ENCODE data around the gene MAPK1. TPM values are rescaled to one million over a fixed set of nuclear protein-coding genes. Genes with fewer than 3 reads are reported as not detected.
"Not testable (repeated sequence)": the region's sequence is repeated elsewhere in the genome, so short reads cannot be mapped to it uniquely, and the experiment has no call there.

The MAPK1 gene
- total RNA-seq, 4 donors from 2014 or later: 44.9 to 87.2 (median 63.5) TPM

DNA sequence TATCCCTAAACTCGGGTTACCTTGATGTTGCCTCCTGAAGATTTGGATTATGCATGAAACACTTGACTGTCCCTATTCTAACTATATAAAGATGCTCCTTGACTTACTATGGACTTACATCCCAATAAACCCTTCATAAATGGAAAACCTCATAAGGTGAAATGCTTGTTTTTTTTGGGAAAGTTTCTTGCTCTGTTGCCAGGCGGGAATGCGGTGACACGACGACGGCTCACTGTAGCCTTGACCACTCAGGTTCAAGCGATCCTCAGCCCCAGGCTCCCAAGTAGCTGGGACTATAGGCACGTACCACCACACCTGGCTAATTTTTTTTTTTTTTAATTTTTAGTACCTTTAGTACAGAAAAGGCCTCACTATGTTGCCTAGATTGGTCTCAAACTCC, 10.6 kb downstream of the MAPK1 start:
- peaks cover 64 to 93% (median 91%) of the 10 kb centered on the region in 4 donors for H3K4me1 ChIP-seq
- H3K27ac ChIP-seq (replicated peaks in 1 of 4): peak overlapping the region in 3 of 4 donors; percentile 15 to 58 (median 28)
- no peaks in the 10 kb centered on the region for H3K27me3 ChIP-seq
- H3K36me3 ChIP-seq: peaks cover 0 to 6% (median 3%) of the 10 kb centered on the region in 4 donors
- H3K9me3 ChIP-seq: no peaks in the 10 kb centered on the region
- intact Hi-C loops (cut with DNase I): no loop called here
- DNase-seq (ENCODE audit: extremely low spot score): no peak
- no peak for TF ChIP-seq POLR2AphosphoS5 (IDR thresholded peaks at IDR 0.05)
- TF ChIP-seq POLR2A (IDR thresholded peaks at IDR 0.05; ENCODE audit: low read depth): no peak
- TF ChIP-seq, protein P1, sequence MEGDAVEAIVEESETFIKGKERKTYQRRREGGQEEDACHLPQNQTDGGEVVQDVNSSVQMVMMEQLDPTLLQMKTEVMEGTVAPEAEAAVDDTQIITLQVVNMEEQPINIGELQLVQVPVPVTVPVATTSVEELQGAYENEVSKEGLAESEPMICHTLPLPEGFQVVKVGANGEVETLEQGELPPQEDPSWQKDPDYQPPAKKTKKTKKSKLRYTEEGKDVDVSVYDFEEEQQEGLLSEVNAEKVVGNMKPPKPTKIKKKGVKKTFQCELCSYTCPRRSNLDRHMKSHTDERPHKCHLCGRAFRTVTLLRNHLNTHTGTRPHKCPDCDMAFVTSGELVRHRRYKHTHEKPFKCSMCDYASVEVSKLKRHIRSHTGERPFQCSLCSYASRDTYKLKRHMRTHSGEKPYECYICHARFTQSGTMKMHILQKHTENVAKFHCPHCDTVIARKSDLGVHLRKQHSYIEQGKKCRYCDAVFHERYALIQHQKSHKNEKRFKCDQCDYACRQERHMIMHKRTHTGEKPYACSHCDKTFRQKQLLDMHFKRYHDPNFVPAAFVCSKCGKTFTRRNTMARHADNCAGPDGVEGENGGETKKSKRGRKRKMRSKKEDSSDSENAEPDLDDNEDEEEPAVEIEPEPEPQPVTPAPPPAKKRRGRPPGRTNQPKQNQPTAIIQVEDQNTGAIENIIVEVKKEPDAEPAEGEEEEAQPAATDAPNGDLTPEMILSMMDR (IDR thresholded peaks at IDR 0.05): no peak
- TF ChIP-seq EP300 (IDR thresholded peaks at IDR 0.05): no peak
- H3K4me3 ChIP-seq: no peak overlapping the region
- 94% methylated on average over 8 of the region's 8 CpGs for WGBS

GRCh38 chr22:21856197-21856596, 11.2 kb downstream of the MAPK1 start:
- H3K4me3 ChIP-seq: no peak overlapping the region
- 92% methylated on average over 10 of the region's 10 CpGs for WGBS
- peaks cover 0 to 6% (median 3%) of the 10 kb centered on the region in 4 donors for H3K36me3 ChIP-seq
- H3K9me3 ChIP-seq: no peaks in the 10 kb centered on the region
- intact Hi-C loops (cut with DNase I): no loop called here
- no peaks in the 10 kb centered on the region for H3K27me3 ChIP-seq
- no peak for TF ChIP-seq POLR2A (IDR thresholded peaks at IDR 0.05; ENCODE audit: low read depth)
- TF ChIP-seq POLR2AphosphoS5 (IDR thresholded peaks at IDR 0.05): no peak
- no peak for TF ChIP-seq EP300 (IDR thresholded peaks at IDR 0.05)
- TF ChIP-seq, protein P1 (IDR thresholded peaks at IDR 0.05): no peak
- DNase-seq (ENCODE audit: extremely low spot score): no peak
- peaks cover 59 to 93% (median 86%) of the 10 kb centered on the region in 4 donors for H3K4me1 ChIP-seq
- H3K27ac ChIP-seq (replicated peaks in 1 of 4): no peak overlapping the region

- WGBS: 69% methylated on average over 6 of the region's 6 CpGs
- Histone ChIP-seq H3K27me3 (no peaks in the 10 kb centered on the region), H3K36me3 (peaks cover 0 to 6% (median 3%) of the 10 kb centered on the region in 4 donors), H3K27ac (replicated peaks in 1 of 4) (no peak overlapping the region), H3K4me1 (peaks cover 57 to 93% (median 85%) of the 10 kb centered on the region in 4 donors), H3K4me3 (no peak overlapping the region), H3K9me3 (no peaks in the 10 kb centered on the region)
- TF ChIP-seq POLR2AphosphoS5 (IDR thresholded peaks at IDR 0.05): no peak
- TF ChIP-seq EP300 (IDR thresholded peaks at IDR 0.05): no peak
- no peak for TF ChIP-seq POLR2A (IDR thresholded peaks at IDR 0.05; ENCODE audit: low read depth)
- TF ChIP-seq, protein P1 (IDR thresholded peaks at IDR 0.05): no peak
- intact Hi-C loops (cut with DNase I): no loop called here
- no peak for DNase-seq (ENCODE audit: extremely low spot score)
Observed at GRCh38 chr22:21855676-21856075, 11.8 kb downstream of the MAPK1 start.

GRCh38 chr22:21850660-21851059, 16.8 kb downstream of the MAPK1 start:
- Histone ChIP-seq H3K27ac (replicated peaks in 1 of 4) (peak overlapping the region in 3 of 4 donors; percentile 54 to 67 (median 57)), H3K4me1 (peaks cover 52 to 93% (median 84%) of the 10 kb centered on the region in 4 donors), H3K36me3 (peaks cover 0 to 6% (median 3%) of the 10 kb centered on the region in 4 donors), H3K9me3 (no peaks in the 10 kb centered on the region), H3K4me3 (no peak overlapping the region), H3K27me3 (no peaks in the 10 kb centered on the region)
- intact Hi-C loops (cut with DNase I): no loop called here
- TF ChIP-seq EP300 (IDR thresholded peaks at IDR 0.05): no peak
- TF ChIP-seq, protein P1 (IDR thresholded peaks at IDR 0.05): no peak
- no peak for TF ChIP-seq POLR2AphosphoS5 (IDR thresholded peaks at IDR 0.05)
- TF ChIP-seq POLR2A (IDR thresholded peaks at IDR 0.05; ENCODE audit: low read depth): no peak
- DNase-seq (ENCODE audit: extremely low spot score): no peak

DNA sequence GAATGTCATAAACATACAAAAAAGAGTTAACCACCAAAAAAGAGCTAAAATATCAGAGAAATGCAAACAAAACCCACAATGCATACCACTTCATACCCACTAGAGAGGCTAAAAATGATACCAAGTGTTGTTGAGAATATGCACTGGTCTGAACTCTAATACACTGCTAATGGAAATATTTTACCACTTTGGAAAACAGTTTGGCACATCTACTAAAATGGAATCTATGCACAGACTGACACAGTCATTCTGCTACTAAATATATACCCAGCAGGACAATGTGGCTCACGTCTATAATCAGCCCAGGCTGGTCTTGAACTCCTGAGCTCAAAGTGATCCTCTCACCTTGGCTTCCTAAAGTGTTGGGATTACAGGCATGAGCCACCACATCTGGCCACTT, 18.0 kb downstream of the MAPK1 start:
- intact Hi-C loops (cut with DNase I): no loop called here

GRCh38 chr22:21848057-21848456, 19.4 kb downstream of the MAPK1 start:
- 90% methylated on average over 5 of the region's 5 CpGs for WGBS
- peaks cover 48 to 92% (median 81%) of the 10 kb centered on the region in 4 donors for H3K4me1 ChIP-seq
- H3K4me3 ChIP-seq; intact Hi-C loops (cut with DNase I); H3K36me3 ChIP-seq; DNase-seq (ENCODE audit: extremely low spot score); H3K27me3 ChIP-seq; H3K9me3 ChIP-seq; H3K27ac ChIP-seq (replicated peaks in 1 of 4): not testable (repeated sequence)

More for the DNA sequence above, 18.0 kb downstream of the MAPK1 start:
- Histone ChIP-seq H3K4me3 (no peak overlapping the region), H3K4me1 (peaks cover 52 to 93% (median 84%) of the 10 kb centered on the region in 4 donors), H3K27me3 (no peaks in the 10 kb centered on the region), H3K9me3 (no peaks in the 10 kb centered on the region), H3K27ac (replicated peaks in 1 of 4) (peak overlapping the region; percentile 54 to 67 (median 58)), H3K36me3 (peaks cover 0 to 6% (median 3%) of the 10 kb centered on the region in 4 donors)
- TF ChIP-seq EP300 (IDR thresholded peaks at IDR 0.05) (no peak), POLR2AphosphoS5 (IDR thresholded peaks at IDR 0.05) (no peak), POLR2A (IDR thresholded peaks at IDR 0.05; ENCODE audit: low read depth) (no peak)
- TF ChIP-seq, protein P1 (IDR thresholded peaks at IDR 0.05): no peak
- no peak for DNase-seq (ENCODE audit: extremely low spot score)
- 22% methylated on average over 1 of the region's 1 CpG for WGBS

Data from esophagus muscularis mucosa (tissue), 4 donors.